HepG2 (cell line): Measurements from ENCODE around the gene FAM217B. TPM values are rescaled to one million over a fixed set of nuclear protein-coding genes. Genes with fewer than 3 reads are reported as not detected.

ENCODE experiments used
- ATF1 ChIP-seq: IDR thresholded peaks from 2 replicates; pipeline ENCODE4 v1.6.1; 2016; ENCODE audit warnings: mild to moderate bottlenecking, control low read depth
- FLYWCH1 ChIP-seq: sonication (generic); formaldehyde crosslinking; IDR thresholded peaks from 2 replicates; pipeline ENCODE4 v1.8.1; 2023; ENCODE audit warnings: mild to moderate bottlenecking, missing genetic modification reagents
- HMGXB3 ChIP-seq: sonication (generic); formaldehyde crosslinking; IDR thresholded peaks from 2 replicates; pipeline ENCODE4 v1.4.0; 2020; ENCODE audit warnings: missing genetic modification reagents, borderline replicate concordance
- HMGXB4 ChIP-seq, 2 experiments: sonication (generic) in 1 of 2; formaldehyde crosslinking in 1 of 2; IDR thresholded peaks; 2 replicates each; pipeline versions ENCODE4 v1.4.0 to v1.6.1; 2018 to 2020; ENCODE audit warnings: missing genetic modification reagents in 2 of 2, borderline replicate concordance in 1 of 2, low read depth in 1 of 2, mild to moderate bottlenecking in 1 of 2, missing biosample characterization in 1 of 2
- KLF13 ChIP-seq: sonication (generic); formaldehyde crosslinking; IDR thresholded peaks from 2 replicates; pipeline ENCODE4 v1.4.0; 2020; ENCODE audit warnings: mild to moderate bottlenecking, missing genetic modification reagents
- POLR2AphosphoS2 ChIP-seq: IDR thresholded peaks from 2 replicates; pipeline ENCODE4 v1.6.1; 2011; ENCODE audit warnings: low read depth, low read length, improper control_type of control experiment
- SAFB2 ChIP-seq: sonication (generic); formaldehyde crosslinking; IDR thresholded peaks from 2 replicates; pipeline ENCODE4 v1.5.1; 2020; ENCODE audit warnings: missing genetic modification reagents, low read depth, mild to moderate bottlenecking, borderline replicate concordance
- SETDB1 ChIP-seq: sonication (generic); formaldehyde crosslinking; IDR thresholded peaks from 2 replicates; pipeline ENCODE4 v1.5.1; 2020; ENCODE audit warnings: missing genetic modification reagents, mild to moderate bottlenecking, borderline replicate concordance
- SYNCRIP ChIP-seq: fragments of 200-400 bp; formaldehyde crosslinking; IDR thresholded peaks from 2 replicates; pipeline ENCODE4 v1.6.1; 2018; ENCODE audit warnings: mild to moderate bottlenecking, low read depth, low read length; ENCODE audit not compliant: insufficient read depth
- ZFAT ChIP-seq: sonication (generic); formaldehyde crosslinking; conservative IDR thresholded peaks from 2 replicates; pipeline ENCODE4 v1.8.1; 2023; ENCODE audit warnings: missing genetic modification reagents, inconsistent platforms
- ZNF12 ChIP-seq: sonication (generic); formaldehyde crosslinking; IDR thresholded peaks from 2 replicates; pipeline ENCODE4 v1.5.0; 2020; ENCODE audit warnings: missing genetic modification reagents
- ZNF329 ChIP-seq: sonication (generic); formaldehyde crosslinking; IDR thresholded peaks from 2 replicates; pipeline ENCODE4 v1.9.0; 2021; ENCODE audit warnings: low read depth, mild to moderate bottlenecking, missing genetic modification reagents
- polyA plus RNA-seq, 8 experiments: library from polyadenylated mRNA; depleted of rRNA in 3 of 8; stranded (reverse) in 7 of 8; unstranded in 1 of 8; fragments of >200 nt; fragmentation: Illumina TruSeq in 4 of 8; extraction: Trizol in 4 of 8; gene quantifications; 2 replicates each; pipeline versions ENCODE4 v1.2.1 to v1.2.3, GENCODE V29; 2011 to 2016; ENCODE audit warnings: low read depth in 4 of 8, missing spikeins in 1 of 8, mixed read lengths in 1 of 8; ENCODE audit not compliant: insufficient read depth in 1 of 8
- total RNA-seq, 5 experiments: library from RNA; depleted of rRNA; stranded (reverse); fragments of >200 nt; fragmentation: Illumina TruSeq; extraction: Trizol; gene quantifications; 2 replicates each; pipeline ENCODE4 v1.2.3, GENCODE V29; 2016; ENCODE audit warnings: low read depth in 1 of 5
- TF ChIP-seq, protein P1 (sequence below): sonication (generic); formaldehyde crosslinking; IDR thresholded peaks from 2 replicates; pipeline ENCODE4 v1.9.0; 2022; ENCODE audit warnings: low read depth, missing genetic modification reagents
- TF ChIP-seq, protein P2 (sequence below): conservative IDR thresholded peaks from 2 replicates; pipeline ENCODE4 v1.6.1; 2018; ENCODE audit warnings: missing genetic modification reagents

The FAM217B gene
- total and polyA plus RNA-seq, 2 of the 13 experiments (the other 11 are each of a cell fraction or from before 2014, with no cell fraction given): 11.1 to 14.3 TPM

DNA sequence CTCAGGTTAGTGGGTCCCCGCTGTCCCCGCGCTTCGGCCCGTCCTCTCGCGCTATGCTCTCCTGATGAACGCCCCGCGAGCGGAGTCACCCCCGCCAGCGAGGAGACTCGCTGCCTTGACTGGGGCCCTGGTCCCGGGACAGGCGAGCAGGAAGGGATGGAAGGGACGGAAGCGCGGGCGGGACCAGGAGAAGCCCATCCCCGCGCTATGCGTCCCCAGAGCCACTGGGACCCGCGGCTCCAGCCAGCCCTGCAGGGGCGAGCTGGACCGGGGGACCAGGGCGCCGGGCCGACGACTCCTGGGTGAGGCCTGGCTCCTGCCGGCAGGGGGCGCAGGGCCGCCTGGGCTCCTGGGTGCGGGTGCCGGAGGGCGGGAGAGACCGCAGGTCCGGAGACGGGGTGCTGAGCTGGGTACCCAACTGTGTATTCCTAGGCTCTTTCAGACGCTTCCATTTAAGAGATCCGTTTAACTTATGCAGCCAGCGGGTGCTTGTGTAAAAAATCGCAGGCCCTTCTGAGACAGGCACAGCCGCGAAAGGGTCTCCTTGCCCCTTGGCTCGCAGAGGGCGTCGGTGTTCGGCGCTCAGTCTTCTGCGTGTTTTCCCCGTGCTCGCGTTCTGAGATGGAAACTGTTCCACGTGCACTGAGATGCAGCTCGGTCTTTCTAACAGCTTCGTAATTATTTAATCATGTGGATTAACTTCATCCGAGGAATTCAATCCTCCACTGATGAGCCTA, 6.2 kb upstream of the FAM217B start (continued):
- TF ChIP-seq HMGXB4 (CRISPR knock-in tag; IDR thresholded peaks at IDR 0.05; ENCODE audit: borderline replicate concordance in 1 of 2, low read depth in 1 of 2) (peak; percentile 90 to 96), POLR2AphosphoS2 (no peak), ZNF12 (CRISPR knock-in tag) (no peak), ZFAT (CRISPR knock-in tag) (no peak), SAFB2 (CRISPR knock-in tag) (0 out of 2 replicates have a peak, but pooled peaks have one; percentile 26), ZNF329 (CRISPR knock-in tag) (no peak), FLYWCH1 (CRISPR knock-in tag) (no peak), KLF13 (CRISPR knock-in tag) (no peak), SETDB1 (CRISPR knock-in tag) (no peak), ATF1 (CRISPR knock-in tag) (no peak), SYNCRIP (no peak), HMGXB3 (CRISPR knock-in tag) (no peak)
- TF ChIP-seq, protein P1, sequence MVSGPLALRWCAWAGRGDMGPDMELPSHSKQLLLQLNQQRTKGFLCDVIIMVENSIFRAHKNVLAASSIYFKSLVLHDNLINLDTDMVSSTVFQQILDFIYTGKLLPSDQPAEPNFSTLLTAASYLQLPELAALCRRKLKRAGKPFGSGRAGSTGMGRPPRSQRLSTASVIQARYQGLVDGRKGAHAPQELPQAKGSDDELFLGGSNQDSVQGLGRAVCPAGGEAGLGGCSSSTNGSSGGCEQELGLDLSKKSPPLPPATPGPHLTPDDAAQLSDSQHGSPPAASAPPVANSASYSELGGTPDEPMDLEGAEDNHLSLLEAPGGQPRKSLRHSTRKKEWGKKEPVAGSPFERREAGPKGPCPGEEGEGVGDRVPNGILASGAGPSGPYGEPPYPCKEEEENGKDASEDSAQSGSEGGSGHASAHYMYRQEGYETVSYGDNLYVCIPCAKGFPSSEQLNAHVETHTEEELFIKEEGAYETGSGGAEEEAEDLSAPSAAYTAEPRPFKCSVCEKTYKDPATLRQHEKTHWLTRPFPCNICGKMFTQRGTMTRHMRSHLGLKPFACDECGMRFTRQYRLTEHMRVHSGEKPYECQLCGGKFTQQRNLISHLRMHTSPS: no peak
- TF ChIP-seq, protein P2, sequence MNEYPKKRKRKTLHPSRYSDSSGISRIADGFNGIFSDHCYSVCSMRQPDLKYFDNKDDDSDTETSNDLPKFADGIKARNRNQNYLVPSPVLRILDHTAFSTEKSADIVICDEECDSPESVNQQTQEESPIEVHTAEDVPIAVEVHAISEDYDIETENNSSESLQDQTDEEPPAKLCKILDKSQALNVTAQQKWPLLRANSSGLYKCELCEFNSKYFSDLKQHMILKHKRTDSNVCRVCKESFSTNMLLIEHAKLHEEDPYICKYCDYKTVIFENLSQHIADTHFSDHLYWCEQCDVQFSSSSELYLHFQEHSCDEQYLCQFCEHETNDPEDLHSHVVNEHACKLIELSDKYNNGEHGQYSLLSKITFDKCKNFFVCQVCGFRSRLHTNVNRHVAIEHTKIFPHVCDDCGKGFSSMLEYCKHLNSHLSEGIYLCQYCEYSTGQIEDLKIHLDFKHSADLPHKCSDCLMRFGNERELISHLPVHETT (CRISPR knock-in tag): 0 out of 2 replicates have a peak, but pooled peaks have one; percentile 54
